NCI-H345 (cell line): Measurements from ENCODE around the gene FSHB.
"Not testable (repeated sequence)": the region's sequence is repeated elsewhere in the genome, so short reads cannot be mapped to it uniquely, and the experiment has no call there.

Experiments used
- DNase-seq: peaks from one replicate; lab custom pipeline; 2025; lab: John Stamatoyannopoulos, UW

FSHB gene

GRCh38 chr11:30268638-30269037 is 37.8 kb downstream of the FSHB start:
- DNase-seq: not testable (repeated sequence)

GRCh38 chr11:30270671-30271070 is 39.9 kb downstream of the FSHB start:
- no peak for DNase-seq

- DNase-seq: no peak
These were observed 46.4 kb downstream of the FSHB start for GRCh38 chr11:30277176-30277575.

GRCh38 chr11:30279796-30280195 is 49.0 kb downstream of the FSHB start:
- DNase-seq: no peak

- DNase-seq: no peak
These were observed 50.9 kb downstream of the FSHB start for GRCh38 chr11:30281476-30282288.

GRCh38 chr11:30282289-30282631 is 51.4 kb downstream of the FSHB start:
- DNase-seq: no peak
